ENCODE data around the gene MIEF2.

DNA sequence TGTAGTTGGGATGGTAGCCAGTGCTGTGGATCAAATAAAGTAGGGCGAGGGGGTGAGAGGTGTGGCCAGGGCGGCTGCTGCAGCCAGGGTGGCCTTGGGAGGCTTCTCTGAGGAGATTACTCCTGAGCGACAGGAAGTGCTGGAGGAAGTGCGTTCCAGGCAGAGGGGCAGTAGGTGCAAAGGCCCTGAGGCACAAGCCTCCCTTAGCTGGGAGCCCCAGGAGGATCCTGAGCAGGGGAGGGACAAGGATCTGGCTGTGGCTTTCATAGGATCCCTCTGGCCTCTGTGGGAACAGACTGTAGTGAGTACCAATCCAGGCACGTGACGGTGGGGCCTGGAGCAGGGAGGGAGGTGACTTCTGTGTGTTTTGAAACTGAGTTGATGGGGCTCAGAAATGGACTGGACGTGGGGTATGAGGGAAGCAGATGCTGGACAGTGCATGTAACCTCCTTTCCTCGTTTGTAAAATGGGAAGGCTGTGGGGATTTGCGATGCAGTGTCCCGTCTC is 32.2 kb upstream of the MIEF2 start:
- TF ChIP-seq, protein P1, sequence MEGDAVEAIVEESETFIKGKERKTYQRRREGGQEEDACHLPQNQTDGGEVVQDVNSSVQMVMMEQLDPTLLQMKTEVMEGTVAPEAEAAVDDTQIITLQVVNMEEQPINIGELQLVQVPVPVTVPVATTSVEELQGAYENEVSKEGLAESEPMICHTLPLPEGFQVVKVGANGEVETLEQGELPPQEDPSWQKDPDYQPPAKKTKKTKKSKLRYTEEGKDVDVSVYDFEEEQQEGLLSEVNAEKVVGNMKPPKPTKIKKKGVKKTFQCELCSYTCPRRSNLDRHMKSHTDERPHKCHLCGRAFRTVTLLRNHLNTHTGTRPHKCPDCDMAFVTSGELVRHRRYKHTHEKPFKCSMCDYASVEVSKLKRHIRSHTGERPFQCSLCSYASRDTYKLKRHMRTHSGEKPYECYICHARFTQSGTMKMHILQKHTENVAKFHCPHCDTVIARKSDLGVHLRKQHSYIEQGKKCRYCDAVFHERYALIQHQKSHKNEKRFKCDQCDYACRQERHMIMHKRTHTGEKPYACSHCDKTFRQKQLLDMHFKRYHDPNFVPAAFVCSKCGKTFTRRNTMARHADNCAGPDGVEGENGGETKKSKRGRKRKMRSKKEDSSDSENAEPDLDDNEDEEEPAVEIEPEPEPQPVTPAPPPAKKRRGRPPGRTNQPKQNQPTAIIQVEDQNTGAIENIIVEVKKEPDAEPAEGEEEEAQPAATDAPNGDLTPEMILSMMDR (IDR thresholded peaks at IDR 0.05) = no peak
- TF ChIP-seq POLR2A (IDR thresholded peaks at IDR 0.05) = no peak
